ENCODE results near the gene SLC38A6. TPM values are rescaled to one million over a fixed set of nuclear protein-coding genes. Genes with fewer than 3 reads are reported as not detected.

The SLC38A6 gene
- total and polyA plus RNA-seq, 10 of the 15 experiments (the other 5 are each of a cell fraction or from before 2014, with no cell fraction given) = 2.0 to 7.0 (median 3.7) TPM

DNA sequence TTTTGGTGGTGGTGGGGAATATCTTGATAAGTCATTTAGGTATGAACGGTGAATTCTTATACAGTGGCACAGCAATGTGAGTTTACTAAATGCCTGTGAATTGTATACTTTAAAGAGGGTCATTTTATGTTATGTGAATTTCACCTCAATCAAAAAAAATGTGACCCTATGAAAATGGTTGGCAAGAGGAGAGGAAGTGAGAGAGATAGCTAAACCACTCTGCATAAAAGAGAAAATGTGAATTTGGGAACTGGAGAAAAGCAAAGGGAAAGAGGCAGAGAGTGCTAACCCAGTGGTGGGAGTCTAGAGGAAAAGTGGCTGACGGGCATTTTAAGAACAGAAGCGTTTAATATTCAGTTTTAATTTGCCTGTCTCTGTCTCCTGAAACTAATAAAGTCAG is 93.8 kb downstream of the SLC38A6 start:
- POLR2A ChIA-PET = no interaction called here
- H3K4me2 ChIP-seq (ENCODE audit: control insufficient read depth, insufficient read depth) = no peak overlapping the region
- intact Hi-C loops (cut with micrococcal nuclease; ENCODE audit: unreplicated experiment) = no loop called here
- 57% methylated on average over 3 of the region's 3 CpGs for WGBS (ENCODE audit: insufficient coverage, insufficient replicate concordance, low lambda C conversion rate, missing lambda C conversion rate)
- FAIRE-seq = no peak
- no peaks in the 10 kb centered on the region for H4K20me1 ChIP-seq (ENCODE audit: control insufficient read depth, insufficient read depth)
- no peaks in the 10 kb centered on the region for H3K27me3 ChIP-seq (replicated peaks in 1 of 2; ENCODE audit: control insufficient read depth in 2 of 2, insufficient read depth in 2 of 2, low read length in 1 of 2)
- DNase-seq (ENCODE audit: low read depth, low spot score) = no peak
- H3K27ac ChIP-seq (ENCODE audit: control insufficient read depth, insufficient read depth) = no peak overlapping the region
- no peaks in the 10 kb centered on the region for H3K4me1 ChIP-seq (ENCODE audit: control insufficient read depth, insufficient read depth, low read length)
- RAD21 ChIA-PET (ENCODE audit: unreplicated experiment) = no interaction called here
- H3K4me3 ChIP-seq = no peak overlapping the region
- in situ Hi-C loops (cut with MboI) = no loop called here
- peak in 1 of 2 experiments; percentile 22; a peak in 2 of 4 replicates for TF ChIP-seq IKZF2 (IDR thresholded peaks at IDR 0.05)
- no peak for TF ChIP-seq KDM1A (IDR thresholded peaks at IDR 0.05; ENCODE audit: borderline replicate concordance)
- TF ChIP-seq JUND (IDR thresholded peaks at IDR 0.05; ENCODE audit: low read depth, low read length) = no peak
- peak; percentile 62; the same call in 1 of the 2 replicates for TF ChIP-seq SPI1 (IDR thresholded peaks at IDR 0.05; ENCODE audit: borderline replicate concordance, insufficient read depth, low read depth, low read length)
- no peak for ATAC-seq
- H3K9ac ChIP-seq (ENCODE audit: control insufficient read depth, insufficient read depth, low read length) = no peak overlapping the region
- H3K79me2 ChIP-seq (ENCODE audit: control insufficient read depth, insufficient read depth, low read length) = no peaks in the 10 kb centered on the region
- SMC1A ChIA-PET (ENCODE audit: uncharacterized antibody, unreplicated experiment) = interaction anchor here (0.6 to 1.0 kb wide), 3 partner anchors 10 to 111 kb away, joined by 3 read pairs; no protein-coding TSS in a partner anchor
- BruUV-seq (replicated peaks) = no TSS peak
- no peak overlapping the region for H2AFZ ChIP-seq (ENCODE audit: control insufficient read depth, low read depth, low read length)
- H3K36me3 ChIP-seq (ENCODE audit: control insufficient read depth in 2 of 2, insufficient read depth in 2 of 2, low read length in 1 of 2) = no peaks in the 10 kb centered on the region
- no peaks in the 10 kb centered on the region for H3K9me3 ChIP-seq (replicated peaks; ENCODE audit: control insufficient read depth, insufficient read depth, low read length)
- CTCF ChIA-PET = no interaction called here

DNA sequence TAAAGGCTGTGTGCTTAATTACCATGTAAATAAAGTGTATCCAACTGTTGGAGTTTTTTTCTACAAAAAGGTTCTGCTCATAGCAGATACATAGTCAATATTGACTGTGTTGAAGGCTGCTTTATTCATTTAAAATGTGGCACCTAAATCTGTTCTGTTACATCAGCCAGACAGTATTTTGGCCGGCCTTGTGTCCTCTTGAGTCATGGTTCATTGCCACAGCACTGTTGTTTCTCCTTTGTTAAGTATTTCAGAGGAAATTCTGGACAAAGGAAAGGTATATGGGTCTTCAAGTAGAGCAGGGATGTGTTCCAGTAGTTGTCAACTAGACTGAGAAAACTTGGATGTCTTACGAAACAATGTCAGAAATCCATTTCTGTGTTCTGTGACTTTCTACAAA is 95.5 kb downstream of the SLC38A6 start:
- DNase-seq (ENCODE audit: low read depth, low spot score) (no peak), FAIRE-seq (no peak), ATAC-seq (no peak)
- no peak overlapping the region for H3K27ac ChIP-seq (ENCODE audit: control insufficient read depth, insufficient read depth)
- ChIA-PET SMC1A (ENCODE audit: uncharacterized antibody, unreplicated experiment) (interaction anchor here (1.0 kb wide), 1 partner anchor 22 kb away, joined by 3 read pairs; no protein-coding TSS in a partner anchor), RAD21 (ENCODE audit: unreplicated experiment) (no interaction called here), CTCF (no interaction called here), POLR2A (no interaction called here)
- H3K9me3 ChIP-seq (replicated peaks; ENCODE audit: control insufficient read depth, insufficient read depth, low read length) = no peaks in the 10 kb centered on the region
- peaks cover 14% of the 10 kb centered on the region for H3K4me1 ChIP-seq (ENCODE audit: control insufficient read depth, insufficient read depth, low read length)
- no peak overlapping the region for H3K9ac ChIP-seq (ENCODE audit: control insufficient read depth, insufficient read depth, low read length)
- H3K27me3 ChIP-seq (replicated peaks in 1 of 2; ENCODE audit: control insufficient read depth in 2 of 2, insufficient read depth in 2 of 2, low read length in 1 of 2) = no peaks in the 10 kb centered on the region
- in situ Hi-C loops (cut with MboI) (no loop called here), intact Hi-C loops (cut with micrococcal nuclease; ENCODE audit: unreplicated experiment) (no loop called here)
- no peaks in the 10 kb centered on the region for H3K79me2 ChIP-seq (ENCODE audit: control insufficient read depth, insufficient read depth, low read length)
- no peaks in the 10 kb centered on the region for H4K20me1 ChIP-seq (ENCODE audit: control insufficient read depth, insufficient read depth)
- 75% methylated on average over 2 of the region's 2 CpGs for WGBS (ENCODE audit: insufficient coverage, insufficient replicate concordance, low lambda C conversion rate, missing lambda C conversion rate)
- BruUV-seq (replicated peaks) = no TSS peak
- H2AFZ ChIP-seq (ENCODE audit: control insufficient read depth, low read depth, low read length) = no peak overlapping the region
- H3K4me3 ChIP-seq = no peak overlapping the region
- H3K4me2 ChIP-seq (ENCODE audit: control insufficient read depth, insufficient read depth) = no peak overlapping the region
- no peaks in the 10 kb centered on the region for H3K36me3 ChIP-seq (ENCODE audit: control insufficient read depth in 2 of 2, insufficient read depth in 2 of 2, low read length in 1 of 2)
- TF ChIP-seq MTA2 (IDR thresholded peaks at IDR 0.05; ENCODE audit: low read depth) (no peak), NFXL1 (IDR thresholded peaks at IDR 0.05; ENCODE audit: borderline replicate concordance) (no peak), GATAD2B (conservative IDR thresholded peaks at IDR 0.05; ENCODE audit: low read depth) (no peak), RB1 (IDR thresholded peaks at IDR 0.05; ENCODE audit: borderline replicate concordance) (no peak), STAT3 (IDR thresholded peaks at IDR 0.05; ENCODE audit: low read depth, low read length) (no peak), HDAC2 (IDR thresholded peaks at IDR 0.05) (no peak), SRF (IDR thresholded peaks at IDR 0.05; ENCODE audit: low read depth in 2 of 2, low read length in 2 of 2) (no peak), SIX5 (IDR thresholded peaks at IDR 0.05; ENCODE audit: low read depth, low read length, severe bottlenecking) (no peak), POLR2AphosphoS5 (IDR thresholded peaks at IDR 0.05; ENCODE audit: low read length) (no peak)
- TF ChIP-seq, protein P1, sequence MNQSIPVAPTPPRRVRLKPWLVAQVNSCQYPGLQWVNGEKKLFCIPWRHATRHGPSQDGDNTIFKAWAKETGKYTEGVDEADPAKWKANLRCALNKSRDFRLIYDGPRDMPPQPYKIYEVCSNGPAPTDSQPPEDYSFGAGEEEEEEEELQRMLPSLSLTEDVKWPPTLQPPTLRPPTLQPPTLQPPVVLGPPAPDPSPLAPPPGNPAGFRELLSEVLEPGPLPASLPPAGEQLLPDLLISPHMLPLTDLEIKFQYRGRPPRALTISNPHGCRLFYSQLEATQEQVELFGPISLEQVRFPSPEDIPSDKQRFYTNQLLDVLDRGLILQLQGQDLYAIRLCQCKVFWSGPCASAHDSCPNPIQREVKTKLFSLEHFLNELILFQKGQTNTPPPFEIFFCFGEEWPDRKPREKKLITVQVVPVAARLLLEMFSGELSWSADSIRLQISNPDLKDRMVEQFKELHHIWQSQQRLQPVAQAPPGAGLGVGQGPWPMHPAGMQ (IDR thresholded peaks at IDR 0.05; ENCODE audit: borderline replicate concordance) = no peak
- TF ChIP-seq, protein P2, sequence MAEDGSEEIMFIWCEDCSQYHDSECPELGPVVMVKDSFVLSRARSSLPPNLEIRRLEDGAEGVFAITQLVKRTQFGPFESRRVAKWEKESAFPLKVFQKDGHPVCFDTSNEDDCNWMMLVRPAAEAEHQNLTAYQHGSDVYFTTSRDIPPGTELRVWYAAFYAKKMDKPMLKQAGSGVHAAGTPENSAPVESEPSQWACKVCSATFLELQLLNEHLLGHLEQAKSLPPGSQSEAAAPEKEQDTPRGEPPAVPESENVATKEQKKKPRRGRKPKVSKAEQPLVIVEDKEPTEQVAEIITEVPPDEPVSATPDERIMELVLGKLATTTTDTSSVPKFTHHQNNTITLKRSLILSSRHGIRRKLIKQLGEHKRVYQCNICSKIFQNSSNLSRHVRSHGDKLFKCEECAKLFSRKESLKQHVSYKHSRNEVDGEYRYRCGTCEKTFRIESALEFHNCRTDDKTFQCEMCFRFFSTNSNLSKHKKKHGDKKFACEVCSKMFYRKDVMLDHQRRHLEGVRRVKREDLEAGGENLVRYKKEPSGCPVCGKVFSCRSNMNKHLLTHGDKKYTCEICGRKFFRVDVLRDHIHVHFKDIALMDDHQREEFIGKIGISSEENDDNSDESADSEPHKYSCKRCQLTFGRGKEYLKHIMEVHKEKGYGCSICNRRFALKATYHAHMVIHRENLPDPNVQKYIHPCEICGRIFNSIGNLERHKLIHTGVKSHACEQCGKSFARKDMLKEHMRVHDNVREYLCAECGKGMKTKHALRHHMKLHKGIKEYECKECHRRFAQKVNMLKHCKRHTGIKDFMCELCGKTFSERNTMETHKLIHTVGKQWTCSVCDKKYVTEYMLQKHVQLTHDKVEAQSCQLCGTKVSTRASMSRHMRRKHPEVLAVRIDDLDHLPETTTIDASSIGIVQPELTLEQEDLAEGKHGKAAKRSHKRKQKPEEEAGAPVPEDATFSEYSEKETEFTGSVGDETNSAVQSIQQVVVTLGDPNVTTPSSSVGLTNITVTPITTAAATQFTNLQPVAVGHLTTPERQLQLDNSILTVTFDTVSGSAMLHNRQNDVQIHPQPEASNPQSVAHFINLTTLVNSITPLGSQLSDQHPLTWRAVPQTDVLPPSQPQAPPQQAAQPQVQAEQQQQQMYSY (CRISPR knock-in tag; IDR thresholded peaks at IDR 0.05) = no peak
